K562 (cell line): ENCODE data around the gene MTFMT. TPM values are rescaled to one million over a fixed set of nuclear protein-coding genes. Genes with fewer than 3 reads are reported as not detected.

ENCODE experiments used
- ATAC-seq: fragments of 200-7000 bp; cut with Tn5 transposase; 3 replicates; pipeline ENCODE4 v1.9.1; 2020; ENCODE audit warnings: moderate library complexity
- BruUV-seq: library from RNA; stranded (reverse); fragments of 400-500 nt; replicated peaks from 2 replicates; lab custom pipeline; 2021; lab: Mats Ljungman, UMichigan
- CTCF ChIA-PET: fragments of 300-600 bp; formaldehyde crosslinking; extraction: SDS; loops from one replicate; lab custom pipeline; 2021; ENCODE audit warnings: low intra/inter-chr PET ratio; lab: Yijun Ruan, JAX
- POLR2A ChIA-PET: fragments of 300-600, 350-650 bp; sonication (Branson Sonifier 250); formaldehyde crosslinking; extraction: SDS; loops from one replicate; lab custom pipeline; 2021; ENCODE audit warnings: antibody characterized with exemption, inconsistent platforms; lab: Yijun Ruan, JAX
- DNase-seq, 4 experiments: peaks; one replicate each; pipeline versions ENCODE4 v3.0.0 to v3.0.0-alpha.2; 2011 to 2018; ENCODE audit warnings: low spot score in 3 of 4, mixed read lengths in 3 of 4; ENCODE audit errors: extremely low read depth in 1 of 4
- FAIRE-seq: peaks from 2 replicates; lab custom pipeline; 2011; peaks lifted over from hg19 to GRCh38; lab: Jason Lieb, UNC
- H2AFZ ChIP-seq: 2 replicates; pipeline ENCODE4 v1.6.0; 2011; ENCODE audit warnings: low read depth, low read length, control low read depth, inconsistent platforms
- H3K27ac ChIP-seq: fragments of 200-600 bp; 3 replicates; pipeline ENCODE4 v1.8.0; 2011; ENCODE audit warnings: low read depth, mild to moderate bottlenecking, control low read depth, inconsistent platforms, low read length, moderate library complexity, mixed read lengths; ENCODE audit errors: extremely low read depth
- H3K27me3 ChIP-seq, 2 experiments: fragments of 300-600 bp in 1 of 2; 2 replicates in 1 of 2; 3 replicates in 1 of 2; pipeline versions ENCODE4 v1.6.0 to v1.8.0; 2011; ENCODE audit warnings: inconsistent platforms in 2 of 2, low read length in 2 of 2, mild to moderate bottlenecking in 1 of 2, mixed read lengths in 1 of 2, moderate library complexity in 1 of 2; ENCODE audit not compliant: control insufficient read depth in 2 of 2, insufficient read depth in 2 of 2
- H3K36me3 ChIP-seq: fragments of 300-600 bp; 3 replicates; pipeline ENCODE4 v1.8.0; 2011; ENCODE audit warnings: mild to moderate bottlenecking, low read length, inconsistent platforms; ENCODE audit not compliant: control insufficient read depth, insufficient read depth
- H3K4me1 ChIP-seq, 2 experiments: fragments of 200-600 bp in 1 of 2; replicated peaks in 1 of 2; 2 replicates in 1 of 2; 3 replicates in 1 of 2; pipeline versions ENCODE4 v1.5.1 to v1.8.0; 2011; ENCODE audit warnings: inconsistent platforms in 2 of 2, low read length in 2 of 2, mild to moderate bottlenecking in 1 of 2, mixed read lengths in 1 of 2, moderate library complexity in 1 of 2; ENCODE audit not compliant: control insufficient read depth in 2 of 2, insufficient read depth in 2 of 2
- H3K4me2 ChIP-seq: 2 replicates; pipeline ENCODE4 v1.6.1; 2011; ENCODE audit warnings: low read length, control low read depth, inconsistent platforms, mixed read lengths; ENCODE audit not compliant: insufficient read depth
- H3K4me3 ChIP-seq: fragments of 200-600 bp; sonication (generic), shearing (Covaris generic); 2 replicates; pipeline ENCODE4 v1.5.1; 2016; ENCODE audit warnings: control low read depth, inconsistent platforms
- H3K79me2 ChIP-seq: fragments of 200-600 bp; 3 replicates; pipeline ENCODE4 v1.8.0; 2011; ENCODE audit warnings: low read length, inconsistent platforms; ENCODE audit not compliant: control insufficient read depth, insufficient read depth
- H3K9ac ChIP-seq, 2 experiments: 2 replicates each; pipeline versions ENCODE4 v1.6.0 to v1.6.1; 2011; ENCODE audit warnings: low read depth in 2 of 2, low read length in 2 of 2, control low read depth in 1 of 2, inconsistent platforms in 1 of 2, mild to moderate bottlenecking in 1 of 2, mixed read lengths in 1 of 2; ENCODE audit not compliant: insufficient read depth in 1 of 2
- H3K9me1 ChIP-seq: one replicate; pipeline ENCODE4 v1.6.0; 2011; ENCODE audit warnings: inconsistent platforms, mild to moderate bottlenecking, low read length, moderate library complexity; ENCODE audit not compliant: control insufficient read depth, insufficient read depth
- H3K9me3 ChIP-seq: replicated peaks from 2 replicates; pipeline ENCODE4 v1.5.1; 2011; ENCODE audit warnings: low read depth, low read length, inconsistent platforms; ENCODE audit not compliant: control insufficient read depth, insufficient read depth
- H4K20me1 ChIP-seq: replicated peaks from 2 replicates; pipeline ENCODE4 v1.6.1; 2011; ENCODE audit warnings: low read length, inconsistent platforms, mixed read lengths; ENCODE audit not compliant: control insufficient read depth, insufficient read depth
- ARID2 ChIP-seq: fragments of 450-650 bp; IDR thresholded peaks from 2 replicates; pipeline ENCODE4 v1.6.1; 2017; ENCODE audit warnings: antibody characterized with exemption, mild to moderate bottlenecking
- CSDE1 ChIP-seq, 2 experiments: fragments of 450-650 bp; IDR thresholded peaks; 2 replicates each; pipeline ENCODE4 v1.6.1; 2016; ENCODE audit warnings: mild to moderate bottlenecking in 1 of 2
- FUS ChIP-seq: fragments of 200-400 bp; formaldehyde crosslinking; optimal IDR thresholded peaks from 2 replicates; pipeline ENCODE3; 2017; ENCODE audit warnings: low read depth, low read length
- HMG20A ChIP-seq: fragments of 450-650 bp; formaldehyde crosslinking; conservative IDR thresholded peaks from 2 replicates; pipeline ENCODE4 v1.4.0; 2020; ENCODE audit warnings: mild to moderate bottlenecking, mixed read lengths
- KAT8 ChIP-seq: fragments of 450-650 bp; IDR thresholded peaks from 2 replicates; pipeline ENCODE4 v1.6.1; 2016; ENCODE audit warnings: low read depth, mild to moderate bottlenecking
- NCOR1 ChIP-seq: fragments of 450-650 bp; IDR thresholded peaks from 2 replicates; pipeline ENCODE4 v1.6.1; 2016; ENCODE audit warnings: mild to moderate bottlenecking, moderate library complexity
- RAD21 ChIP-seq, 2 experiments: fragments of 250-450 bp in 1 of 2; fragments of 450-650 bp in 1 of 2; sonication (Bioruptor Pico) in 1 of 2; formaldehyde crosslinking in 1 of 2; IDR thresholded peaks in 1 of 2; conservative IDR thresholded peaks in 1 of 2; 2 replicates each; pipeline versions ENCODE4 v1.4.0 to v1.8.0; 2020 to 2022; ENCODE audit warnings: mild to moderate bottlenecking in 2 of 2, moderate library complexity in 1 of 2
- SMAD3 ChIP-seq: fragments of 450-650 bp; formaldehyde crosslinking; conservative IDR thresholded peaks from 2 replicates; pipeline ENCODE4 v1.4.0; 2020; ENCODE audit warnings: mild to moderate bottlenecking
- SP2 ChIP-seq: IDR thresholded peaks from 2 replicates; pipeline ENCODE4 v1.6.1; 2011; ENCODE audit warnings: mild to moderate bottlenecking, low read depth, low read length, moderate library complexity; ENCODE audit not compliant: poor library complexity, severe bottlenecking; ENCODE audit errors: extremely low read depth
- TOE1 ChIP-seq, 2 experiments: fragments of 450-650 bp in 1 of 2; sonication (generic) in 1 of 2; formaldehyde crosslinking in 1 of 2; IDR thresholded peaks; 2 replicates each; pipeline versions ENCODE4 v1.7.1 to v1.8.0; 2016 to 2022; ENCODE audit warnings: borderline replicate concordance in 2 of 2, mild to moderate bottlenecking in 2 of 2, antibody characterized with exemption in 1 of 2, inconsistent platforms in 1 of 2, low read depth in 1 of 2, missing genetic modification reagents in 1 of 2, moderate library complexity in 1 of 2
- YBX1 ChIP-seq: fragments of 450-650 bp; IDR thresholded peaks from 2 replicates; pipeline ENCODE4 v1.7.1; 2016; ENCODE audit warnings: mild to moderate bottlenecking
- ZNF175 ChIP-seq: fragments of 200-800 bp; sonication (Bioruptor generic); IDR thresholded peaks from 2 replicates; pipeline ENCODE4 v1.6.1; 2016; ENCODE audit warnings: low read depth, mild to moderate bottlenecking, missing genetic modification characterization, missing compliant biosample characterization
- WGBS: fragments of 100-300 bp; shearing (Covaris generic); methylation state at CpG from one replicate; pipeline ENCODE4 v1.1.6; 2016; ENCODE audit warnings: low coverage, mixed read lengths; ENCODE audit not compliant: insufficient coverage; ENCODE audit errors: missing lambda C conversion rate; 5-methylcytosine and 5-hydroxymethylcytosine counted together
- in situ Hi-C: fragments of 300-500 bp; cut with MboI; formaldehyde crosslinking; loops from 4 replicates; pipeline ENCODE4 v1.15.0; 2018; ENCODE audit warnings: inconsistent platforms, mixed read lengths
- intact Hi-C: fragments of 100-400 bp; cut with micrococcal nuclease; formaldehyde crosslinking; loops from 2 replicates; pipeline ENCODE4 v1.14.2; 2022
- polyA plus RNA-seq, 8 experiments: library from polyadenylated mRNA; depleted of rRNA in 4 of 8; stranded (reverse) in 5 of 8; unstranded in 3 of 8; fragments of >200 nt; fragmentation: Nextera tagmentation in 2 of 8; fragmentation: Illumina TruSeq in 1 of 8; extraction: Ambion mirVana in 2 of 8; extraction: Trizol in 1 of 8; gene quantifications; 2 replicates each; pipeline versions ENCODE4 v1.2.1 to v1.2.3, GENCODE V29; 2011 to 2014; ENCODE audit warnings: inconsistent platforms in 1 of 8, missing spikeins in 1 of 8
- total RNA-seq, 7 experiments: library from RNA; depleted of rRNA in 6 of 7; stranded (reverse); fragments of >200 nt in 6 of 7; fragmentation: Illumina TruSeq in 2 of 7; extraction: Trizol in 2 of 7; gene quantifications; 2 replicates each; pipeline versions ENCODE4 v1.2.1 to v1.2.3, GENCODE V29; 2011 to 2021; ENCODE audit warnings: low replicate concordance in 1 of 7
- TF ChIP-seq, protein P1 (sequence below): fragments of 250-450 bp; sonication (Bioruptor Pico); IDR thresholded peaks from 2 replicates; pipeline ENCODE4 v1.8.0; 2021; ENCODE audit warnings: moderate library complexity, mild to moderate bottlenecking, inconsistent platforms
- TF ChIP-seq, protein P2 (sequence below): fragments of 250-450 bp; sonication (Bioruptor Pico); IDR thresholded peaks from 2 replicates; pipeline ENCODE4 v1.5.0; 2020; ENCODE audit warnings: mild to moderate bottlenecking

Gene MTFMT
- total and polyA plus RNA-seq, 9 of the 15 experiments (the other 6 are each of a cell fraction or from before 2014, with no cell fraction given) = 1.4 to 31.1 (median 16.2) TPM

DNA sequence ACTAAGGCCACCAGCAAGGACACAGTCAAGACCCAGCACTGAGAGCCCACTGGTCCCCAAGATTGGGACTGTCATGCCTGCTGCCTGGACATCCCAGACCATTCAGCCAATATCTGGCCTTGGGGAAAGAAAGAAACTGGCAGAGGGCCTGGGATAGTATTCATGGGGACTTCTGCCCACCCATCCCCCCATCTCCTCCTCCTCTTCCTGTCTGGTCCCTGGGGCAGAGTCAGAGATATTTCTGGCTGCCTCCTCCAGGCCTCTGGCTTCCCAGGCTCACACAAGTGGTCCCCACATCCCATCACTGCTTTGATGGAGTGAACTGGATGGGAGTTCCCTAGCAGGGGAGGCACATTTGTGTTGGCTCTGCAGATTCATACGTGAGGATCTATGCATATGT is 42.6 kb upstream of the MTFMT start:
- POLR2A ChIA-PET = interaction anchor here (0.9 to 1.0 kb wide), 2 partner anchors 12 to 233 kb away, joined by 3 to 4 read pairs; partner anchors contain the start of gene RNU5B-1
- CTCF ChIA-PET = no interaction called here
- no peaks in the 10 kb centered on the region for H3K79me2 ChIP-seq
- no peak overlapping the region for H3K4me3 ChIP-seq
- TF ChIP-seq TOE1 (IDR thresholded peaks at IDR 0.05; ENCODE audit: borderline replicate concordance) (no peak), TOE1 (CRISPR knock-in tag; IDR thresholded peaks at IDR 0.05; ENCODE audit: borderline replicate concordance, low read depth) (no peak), ZNF175 (no peak), YBX1 (no peak), KAT8 (no peak), HMG20A (CRISPR knock-in tag) (no peak), NCOR1 (no peak), CSDE1 (IDR thresholded peaks at IDR 0.05) (no peak), SP2 (no peak), SMAD3 (CRISPR knock-in tag) (no peak), FUS (no peak), ARID2 (no peak), RAD21 (CRISPR knock-in tag; conservative IDR thresholded peaks at IDR 0.05 in 1 of 2, IDR thresholded peaks at IDR 0.05 in 1 of 2) (no peak)
- TF ChIP-seq, protein P1, sequence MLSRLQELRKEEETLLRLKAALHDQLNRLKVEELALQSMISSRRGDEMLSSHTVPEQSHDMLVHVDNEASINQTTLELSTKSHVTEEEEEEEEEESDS (CRISPR knock-in tag) = no peak
- TF ChIP-seq, protein P2, sequence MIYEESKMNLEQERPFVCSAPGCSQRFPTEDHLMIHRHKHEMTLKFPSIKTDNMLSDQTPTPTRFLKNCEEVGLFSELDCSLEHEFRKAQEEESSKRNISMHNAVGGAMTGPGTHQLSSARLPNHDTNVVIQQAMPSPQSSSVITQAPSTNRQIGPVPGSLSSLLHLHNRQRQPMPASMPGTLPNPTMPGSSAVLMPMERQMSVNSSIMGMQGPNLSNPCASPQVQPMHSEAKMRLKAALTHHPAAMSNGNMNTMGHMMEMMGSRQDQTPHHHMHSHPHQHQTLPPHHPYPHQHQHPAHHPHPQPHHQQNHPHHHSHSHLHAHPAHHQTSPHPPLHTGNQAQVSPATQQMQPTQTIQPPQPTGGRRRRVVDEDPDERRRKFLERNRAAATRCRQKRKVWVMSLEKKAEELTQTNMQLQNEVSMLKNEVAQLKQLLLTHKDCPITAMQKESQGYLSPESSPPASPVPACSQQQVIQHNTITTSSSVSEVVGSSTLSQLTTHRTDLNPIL (CRISPR knock-in tag) = no peak
- TF ChIP-seq, all 486 proteins: peak for 0
- no peak for FAIRE-seq
- intact Hi-C loops = no loop called here
- Histone ChIP-seq H3K4me2 (no peak overlapping the region), H3K9ac (no peak overlapping the region), H4K20me1 (0 out of 2 replicates have a peak, but pooled peaks cover 3% of the 10 kb centered on the region), H3K27me3 (peaks cover 3 to 30% of the 10 kb centered on the region in 2 experiments; a peak in 3 of 5 replicates), H3K4me1 (peaks cover 0 to 16% of the 10 kb centered on the region in 2 experiments; a peak in 1 of 5 replicates), H2AFZ (no peak overlapping the region), H3K9me1 (no peaks in the 10 kb centered on the region), H3K36me3 (no peaks in the 10 kb centered on the region), H3K9me3 (no peaks in the 10 kb centered on the region), H3K27ac (no peak overlapping the region)
- WGBS = 9% methylated on average over 1 of the region's 1 CpG
- DNase-seq = no peak
- in situ Hi-C loops = no loop called here
- no peak for ATAC-seq
- BruUV-seq = no TSS peak
